HEK293T (cell line): Measurements from ENCODE around the gene STIL.

ENCODE experiments used
- CTCF ChIA-PET: fragments of 350-600 bp; formaldehyde crosslinking; extraction: SDS; loops from one replicate; lab custom pipeline; 2021; ENCODE audit warnings: antibody characterized with exemption, inconsistent platforms; lab: Yijun Ruan, JAX
- POLR2A ChIA-PET: fragments of 350-600 bp; formaldehyde crosslinking; extraction: SDS; loops from one replicate; lab custom pipeline; 2020; ENCODE audit warnings: antibody characterized with exemption, inconsistent platforms; lab: Yijun Ruan, JAX
- DNase-seq: peaks from one replicate; pipeline ENCODE4 v3.0.0; 2012; ENCODE audit warnings: mixed read lengths; ENCODE audit errors: extremely low spot score
- ARNT ChIP-seq: fragments of 450-650 bp; IDR thresholded peaks from 2 replicates; pipeline ENCODE4 v1.6.1; 2017; ENCODE audit warnings: mild to moderate bottlenecking
- BHLHE40 ChIP-seq: fragments of 450-650 bp; IDR thresholded peaks from 2 replicates; pipeline ENCODE4 v1.6.1; 2016; ENCODE audit warnings: mild to moderate bottlenecking, moderate library complexity, borderline replicate concordance
- CTBP1 ChIP-seq: fragments of 450-650 bp; IDR thresholded peaks from 2 replicates; pipeline ENCODE4 v1.6.1; 2016; ENCODE audit warnings: borderline replicate concordance
- ELF4 ChIP-seq: fragments of 450-650 bp; IDR thresholded peaks from 2 replicates; pipeline ENCODE4 v1.6.1; 2017; ENCODE audit warnings: antibody characterized with exemption
- FOXA1 ChIP-seq: fragments of 450-650 bp; IDR thresholded peaks from 2 replicates; pipeline ENCODE4 v1.6.1; 2016; ENCODE audit warnings: mild to moderate bottlenecking
- FOXK2 ChIP-seq: fragments of 450-650 bp; IDR thresholded peaks from 2 replicates; pipeline ENCODE4 v1.6.1; 2016; ENCODE audit warnings: mild to moderate bottlenecking
- FOXM1 ChIP-seq: fragments of 450-650 bp; IDR thresholded peaks from 2 replicates; pipeline ENCODE4 v1.6.1; 2017; ENCODE audit warnings: mild to moderate bottlenecking, borderline replicate concordance
- HDGF ChIP-seq: fragments of 450-650 bp; IDR thresholded peaks from 2 replicates; pipeline ENCODE4 v1.6.1; 2017; ENCODE audit warnings: antibody characterized with exemption, borderline replicate concordance
- L3MBTL2 ChIP-seq: fragments of 450-650 bp; conservative IDR thresholded peaks from 2 replicates; pipeline ENCODE4 v1.6.1; 2016; ENCODE audit warnings: mild to moderate bottlenecking
- LEF1 ChIP-seq: fragments of 450-650 bp; IDR thresholded peaks from 2 replicates; pipeline ENCODE4 v1.6.1; 2017; ENCODE audit warnings: mild to moderate bottlenecking, borderline replicate concordance
- NFRKB ChIP-seq: fragments of 450-650 bp; IDR thresholded peaks from 2 replicates; pipeline ENCODE4 v1.6.1; 2016; ENCODE audit warnings: mild to moderate bottlenecking, moderate library complexity
- PKNOX1 ChIP-seq: fragments of 450-650 bp; IDR thresholded peaks from 2 replicates; pipeline ENCODE4 v1.6.1; 2016
- SP1 ChIP-seq: fragments of 450-650 bp; IDR thresholded peaks from 2 replicates; pipeline ENCODE4 v1.6.1; 2017
- SUZ12 ChIP-seq: fragments of 450-650 bp; IDR thresholded peaks from 2 replicates; pipeline ENCODE4 v1.6.1; 2016; ENCODE audit warnings: mild to moderate bottlenecking
- TARDBP ChIP-seq: fragments of 450-650 bp; IDR thresholded peaks from 2 replicates; pipeline ENCODE4 v1.6.1; 2016
- ZNF384 ChIP-seq: fragments of 450-650 bp; IDR thresholded peaks from 2 replicates; pipeline ENCODE4 v1.6.1; 2016

The STIL gene

DNA sequence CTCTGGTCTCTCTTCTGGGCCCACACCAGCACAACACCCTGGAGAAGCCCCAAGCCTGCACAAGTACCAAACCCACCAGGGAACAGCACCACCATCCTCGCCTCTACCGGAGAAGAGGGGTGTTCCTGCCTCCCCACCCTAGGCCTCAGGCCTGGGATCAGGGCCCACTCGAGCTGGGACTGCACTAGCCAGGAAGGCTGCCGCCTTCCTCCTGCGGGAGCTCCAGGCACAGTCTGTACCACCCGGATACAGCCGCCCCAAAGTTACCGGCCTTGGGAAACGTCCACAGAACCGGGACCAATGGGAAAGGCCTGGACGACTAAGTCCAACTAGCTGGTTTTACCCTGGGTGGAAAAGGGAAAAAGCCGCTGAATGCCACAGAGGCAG lies 85.3 kb downstream of the STIL start:
- ChIA-PET CTCF (no interaction called here), POLR2A (interaction anchor here (1.5 kb wide), 1 partner anchor 85 kb away, joined by 4 read pairs; the partner anchor contains the start of gene STIL)
- TF ChIP-seq PKNOX1 (no peak), TARDBP (no peak), HDGF (no peak), NFRKB (no peak), SUZ12 (no peak), LEF1 (no peak), ARNT (no peak)
- DNase-seq, result no peak

GRCh38 chr1:47227341-47228232 lies 86.4 kb downstream of the STIL start:
- ChIA-PET POLR2A (interaction anchor here (0.6 to 1.3 kb wide), 2 partner anchors 106 to 1939 kb away, joined by 3 read pairs; partner anchors contain the start of gene CMPK1), CTCF (interaction anchor here (1.3 kb wide), 1 partner anchor 34 kb away, joined by 3 read pairs; no protein-coding TSS in a partner anchor)
- DNase-seq, result no peak
- no peak for TF ChIP-seq ELF4

DNA sequence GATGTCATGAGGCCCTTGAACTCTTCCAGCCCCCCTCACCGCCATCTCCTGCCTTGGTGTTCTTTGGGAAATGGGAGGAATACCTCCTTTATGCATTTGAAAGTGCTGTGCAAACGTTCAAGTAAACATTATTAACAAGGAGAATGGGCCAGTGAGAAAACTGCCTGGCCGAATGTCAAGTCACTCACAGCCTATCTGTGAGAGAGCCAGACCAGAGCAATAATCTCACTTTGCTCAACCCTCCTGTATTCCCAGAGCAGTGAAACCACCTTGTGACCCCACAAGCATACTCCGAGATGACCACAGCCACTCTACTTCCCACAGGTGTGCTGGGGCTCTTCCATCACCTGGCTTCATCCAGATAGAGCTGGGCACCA lies 87.1 kb downstream of the STIL start:
- ChIA-PET POLR2A (interaction anchor here (1.3 kb wide), 1 partner anchor 107 kb away, joined by 3 read pairs; the partner anchor contains the start of gene CMPK1), CTCF (interaction anchor here (1.3 kb wide), 1 partner anchor 34 kb away, joined by 3 read pairs; no protein-coding TSS in a partner anchor)
- DNase-seq, result no peak
- TF ChIP-seq FOXM1 (no peak), ZNF384 (no peak), NFRKB (no peak), ARNT (no peak), L3MBTL2 (no peak), HDGF (no peak), FOXA1 (no peak), TARDBP (no peak), SUZ12 (no peak), PKNOX1 (no peak), LEF1 (no peak), BHLHE40 (no peak), CTBP1 (no peak), ELF4 (no peak), FOXK2 (no peak)

- TF ChIP-seq ELF4 (no peak), BHLHE40 (no peak), LEF1 (no peak), ZNF384 (no peak), TARDBP (no peak), FOXK2 (no peak), NFRKB (no peak), HDGF (no peak), SUZ12 (no peak), CTBP1 (no peak), ARNT (no peak), PKNOX1 (no peak), FOXA1 (no peak), L3MBTL2 (no peak), FOXM1 (no peak), SP1 (no peak)
- ChIA-PET CTCF (interaction anchor here (1.3 kb wide), 1 partner anchor 33 kb away, joined by 3 read pairs; no protein-coding TSS in a partner anchor), POLR2A (no interaction called here)
- no peak for DNase-seq
These were observed 87.7 kb downstream of the STIL start for GRCh38 chr1:47226121-47226838.

GRCh38 chr1:47225430-47226100 lies 88.4 kb downstream of the STIL start:
- CTCF ChIA-PET, result no interaction called here
- no peak for TF ChIP-seq CTBP1
- no peak for DNase-seq
- POLR2A ChIA-PET, result no interaction called here
